Measurements from ENCODE around the gene AGAP3. TPM values are rescaled to one million over a fixed set of nuclear protein-coding genes. Genes with fewer than 3 reads are reported as not detected.

Gene AGAP3
- total RNA-seq, 1 donor from 2014 or later: 7.4 TPM

DNA sequence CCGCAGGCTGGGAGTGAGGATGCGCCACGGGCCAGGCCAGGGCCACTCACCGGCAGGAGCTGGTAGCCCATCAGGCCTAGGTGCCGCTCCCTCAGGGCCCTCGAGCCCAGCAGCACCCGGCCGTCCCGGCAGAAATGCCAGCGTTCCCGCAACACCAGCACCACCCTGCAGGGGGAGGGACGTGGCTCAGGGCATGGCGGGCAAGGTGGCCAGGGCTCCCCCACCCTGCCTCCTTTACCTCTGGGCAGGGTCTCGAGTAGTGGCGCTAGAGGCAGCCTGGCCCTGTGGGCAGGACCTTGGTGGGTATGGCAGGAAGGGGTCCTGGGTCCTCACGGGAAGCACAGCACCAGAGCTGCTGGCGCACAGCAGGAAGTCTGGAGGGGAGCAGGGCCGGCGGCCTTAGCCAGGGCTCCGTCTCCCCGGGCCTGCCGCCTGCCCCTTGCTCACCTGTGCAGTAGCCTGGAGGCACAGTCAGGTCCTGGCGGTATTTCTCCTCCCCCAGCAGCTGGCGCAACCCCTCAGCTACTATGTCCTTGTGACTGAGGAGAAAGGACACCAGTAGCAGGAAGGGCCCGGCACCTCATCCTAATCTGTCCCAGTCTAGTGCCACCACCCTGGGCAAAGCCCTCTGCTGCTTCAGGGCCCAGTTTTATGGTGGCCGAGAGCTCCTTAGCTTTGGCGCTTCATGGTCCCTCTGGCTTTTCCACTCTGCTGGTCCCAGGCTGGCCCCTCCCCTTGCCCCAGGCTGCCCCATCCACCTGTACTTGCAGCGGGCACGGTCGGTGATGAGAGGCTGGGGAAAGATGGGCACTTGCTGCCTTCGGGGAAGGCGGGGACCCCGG is 9.2 kb upstream of the AGAP3 start:
- no peak overlapping the region for H3K4me3 Mint-ChIP-seq
- H3K27ac Mint-ChIP-seq: no peak overlapping the region
- intact Hi-C loops (cut with micrococcal nuclease): no loop called here
- H3K27me3 Mint-ChIP-seq: no peaks in the 10 kb centered on the region
- CTCF ChIA-PET: no interaction called here
- H3K4me1 Mint-ChIP-seq: peaks cover 24% of the 10 kb centered on the region
- POLR2A ChIA-PET: no interaction called here
- TF ChIP-seq, protein P1, sequence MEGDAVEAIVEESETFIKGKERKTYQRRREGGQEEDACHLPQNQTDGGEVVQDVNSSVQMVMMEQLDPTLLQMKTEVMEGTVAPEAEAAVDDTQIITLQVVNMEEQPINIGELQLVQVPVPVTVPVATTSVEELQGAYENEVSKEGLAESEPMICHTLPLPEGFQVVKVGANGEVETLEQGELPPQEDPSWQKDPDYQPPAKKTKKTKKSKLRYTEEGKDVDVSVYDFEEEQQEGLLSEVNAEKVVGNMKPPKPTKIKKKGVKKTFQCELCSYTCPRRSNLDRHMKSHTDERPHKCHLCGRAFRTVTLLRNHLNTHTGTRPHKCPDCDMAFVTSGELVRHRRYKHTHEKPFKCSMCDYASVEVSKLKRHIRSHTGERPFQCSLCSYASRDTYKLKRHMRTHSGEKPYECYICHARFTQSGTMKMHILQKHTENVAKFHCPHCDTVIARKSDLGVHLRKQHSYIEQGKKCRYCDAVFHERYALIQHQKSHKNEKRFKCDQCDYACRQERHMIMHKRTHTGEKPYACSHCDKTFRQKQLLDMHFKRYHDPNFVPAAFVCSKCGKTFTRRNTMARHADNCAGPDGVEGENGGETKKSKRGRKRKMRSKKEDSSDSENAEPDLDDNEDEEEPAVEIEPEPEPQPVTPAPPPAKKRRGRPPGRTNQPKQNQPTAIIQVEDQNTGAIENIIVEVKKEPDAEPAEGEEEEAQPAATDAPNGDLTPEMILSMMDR (IDR thresholded peaks at IDR 0.05): no peak
- no peak for ATAC-seq (ENCODE audit: low read depth)
- no peak for DNase-seq
- H3K9me3 Mint-ChIP-seq: no peaks in the 10 kb centered on the region
- peaks cover 28% of the 10 kb centered on the region for H3K36me3 Mint-ChIP-seq (ENCODE audit: low read depth)

DNA sequence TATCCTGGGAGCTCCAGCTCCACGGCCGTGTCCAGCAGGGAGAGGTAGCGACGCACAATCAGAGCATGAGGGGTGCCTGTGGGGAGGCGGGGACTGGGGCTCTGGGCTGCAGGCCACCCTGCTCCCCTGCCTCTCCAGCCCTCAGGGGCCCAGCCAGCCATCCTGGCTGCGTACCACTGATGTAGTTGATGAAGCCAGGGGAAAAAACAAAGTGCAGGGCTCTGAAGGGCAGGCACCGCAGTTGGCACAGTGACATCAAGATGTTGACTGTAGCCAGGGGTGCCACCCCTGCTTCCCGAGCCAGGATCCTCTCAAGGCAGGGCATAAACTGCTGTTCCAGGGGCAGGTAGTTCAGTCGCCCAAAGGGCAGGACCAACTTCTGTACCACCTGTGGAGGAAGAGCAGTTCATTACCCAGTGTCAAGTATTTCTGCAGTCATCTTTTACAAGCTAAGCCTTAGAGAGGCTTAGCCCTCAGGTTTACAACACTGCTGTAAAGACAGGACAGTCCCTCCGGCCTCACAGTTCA is 8.5 kb upstream of the AGAP3 start:
- intact Hi-C loops (cut with micrococcal nuclease): no loop called here
- TF ChIP-seq, protein P1 (IDR thresholded peaks at IDR 0.05): no peak

DNA sequence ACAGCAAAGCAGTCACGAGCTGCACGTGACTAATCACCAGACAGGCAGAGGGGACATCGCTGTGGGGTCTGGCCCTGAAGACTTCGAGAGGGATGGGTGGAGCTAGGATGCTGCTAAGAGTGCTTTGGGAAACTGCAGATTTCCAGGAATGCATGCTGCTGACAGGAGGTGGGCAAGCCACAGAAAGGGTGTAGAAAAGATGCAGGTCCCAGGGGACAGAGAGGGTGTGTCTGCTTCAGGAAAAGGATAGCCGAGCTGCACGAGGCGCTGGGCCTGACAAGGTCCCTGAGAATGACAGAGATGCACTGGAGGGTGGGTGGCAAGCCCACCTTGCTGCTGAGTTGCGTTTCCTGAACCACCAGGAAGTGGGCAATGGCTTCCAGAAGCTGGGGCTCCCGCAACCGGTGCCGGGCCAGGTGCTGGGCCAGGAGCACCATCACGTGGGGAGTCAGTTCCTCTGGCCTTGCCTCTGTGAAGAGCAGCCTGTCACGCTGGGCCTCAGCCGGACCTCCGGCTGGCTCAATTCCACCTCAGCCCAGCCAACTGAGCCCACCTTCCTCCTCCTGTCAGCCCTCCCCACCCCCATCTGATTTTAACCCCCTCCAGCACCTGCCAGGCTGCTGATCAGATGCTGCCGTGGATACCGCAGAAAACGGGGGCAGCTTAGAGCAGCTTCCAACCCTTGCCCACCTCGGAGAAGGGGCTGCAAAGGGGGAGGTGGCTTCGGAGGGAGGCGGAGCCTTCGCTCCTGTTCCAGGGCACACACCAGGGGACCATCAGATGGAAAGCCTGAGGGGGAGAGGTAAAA is 7.8 kb upstream of the AGAP3 start:
- Mint-ChIP-seq H3K27me3 (no peaks in the 10 kb centered on the region), H3K4me1 (peaks cover 34% of the 10 kb centered on the region), H3K4me3 (peak overlapping the region; percentile 87), H3K36me3 (ENCODE audit: low read depth) (peaks cover 30% of the 10 kb centered on the region), H3K9me3 (no peaks in the 10 kb centered on the region), H3K27ac (peak overlapping the region; percentile 50)
- no peak for DNase-seq
- intact Hi-C loops (cut with micrococcal nuclease): no loop called here
- POLR2A ChIA-PET: interaction anchor here (0.5 kb wide), 1 partner anchor 17 kb away, joined by 3 read pairs; no protein-coding TSS in a partner anchor
- ATAC-seq (ENCODE audit: low read depth): no peak
- CTCF ChIA-PET: no interaction called here
- TF ChIP-seq, protein P1 (IDR thresholded peaks at IDR 0.05): no peak

More for the DNA sequence above, 8.5 kb upstream of the AGAP3 start:
- DNase-seq (no peak), ATAC-seq (ENCODE audit: low read depth) (no peak)
- H3K27me3 Mint-ChIP-seq: no peaks in the 10 kb centered on the region
- H3K27ac Mint-ChIP-seq: peak overlapping the region; percentile 50
- H3K9me3 Mint-ChIP-seq: no peaks in the 10 kb centered on the region
- H3K4me3 Mint-ChIP-seq: peak overlapping the region; percentile 42
- CTCF ChIA-PET: no interaction called here
- peaks cover 29% of the 10 kb centered on the region for H3K36me3 Mint-ChIP-seq (ENCODE audit: low read depth)
- peaks cover 30% of the 10 kb centered on the region for H3K4me1 Mint-ChIP-seq
- POLR2A ChIA-PET: no interaction called here

DNA sequence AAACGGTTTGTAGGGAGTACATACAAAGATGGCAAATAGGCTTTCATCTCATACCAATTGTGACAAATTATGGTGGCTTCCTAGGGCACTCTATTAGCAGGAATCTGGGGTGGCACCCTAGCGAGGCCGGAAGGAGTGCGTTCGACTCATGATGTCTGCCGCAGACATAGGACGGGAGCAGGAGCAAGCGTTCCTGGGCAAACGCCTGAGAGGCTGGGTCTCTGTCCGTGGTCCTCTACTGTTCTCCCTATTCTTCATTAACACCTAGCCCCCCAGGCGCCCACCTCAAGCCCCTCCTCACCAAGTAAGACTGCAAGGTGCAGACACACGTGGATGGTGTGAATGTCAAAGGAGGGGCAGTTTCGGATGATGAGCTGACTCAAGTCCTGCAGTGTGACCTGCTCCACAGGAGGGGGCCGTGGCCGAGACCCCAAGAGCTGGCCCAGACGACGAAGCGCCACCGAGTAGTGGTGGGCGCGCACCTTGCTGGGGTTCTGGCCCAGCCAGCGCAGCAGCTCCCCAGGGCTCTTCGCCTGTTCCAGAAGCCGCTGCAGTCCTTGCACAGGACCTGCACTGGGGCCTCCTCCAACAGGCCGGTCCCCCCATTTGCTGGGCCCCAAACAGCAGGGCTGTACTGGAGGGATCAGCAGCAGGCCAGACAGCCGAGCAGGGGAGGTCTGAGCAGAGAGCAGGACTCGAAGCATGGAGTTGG is 6.9 kb upstream of the AGAP3 start:
- H3K36me3 Mint-ChIP-seq (ENCODE audit: low read depth): peaks cover 22% of the 10 kb centered on the region
- intact Hi-C loops (cut with micrococcal nuclease): no loop called here
- POLR2A ChIA-PET: interaction anchor here (0.5 kb wide), 1 partner anchor 18 kb away, joined by 3 read pairs; no protein-coding TSS in a partner anchor
- TF ChIP-seq, protein P1 (IDR thresholded peaks at IDR 0.05): no peak
- H3K4me3 Mint-ChIP-seq: peak overlapping the region; percentile 87
- no peaks in the 10 kb centered on the region for H3K27me3 Mint-ChIP-seq
- no peak for ATAC-seq (ENCODE audit: low read depth)
- no peaks in the 10 kb centered on the region for H3K9me3 Mint-ChIP-seq
- H3K27ac Mint-ChIP-seq: no peak overlapping the region
- peaks cover 39% of the 10 kb centered on the region for H3K4me1 Mint-ChIP-seq
- DNase-seq: no peak
- CTCF ChIA-PET: no interaction called here

Measured in activated B cell treated with CpG ODN at 0.5 μM for 24 hours (primary cell).